ENCODE measurements around the gene PROP1. TPM values are rescaled to one million over a fixed set of nuclear protein-coding genes. Genes with fewer than 3 reads are reported as not detected.
"Not testable (repeated sequence)": the region's sequence is repeated elsewhere in the genome, so short reads cannot be mapped to it uniquely, and the experiment has no call there.

The PROP1 gene
- total RNA-seq: not detected

- H3K36me3 ChIP-seq: no peaks in the 10 kb centered on the region
- H3K4me3 ChIP-seq: no peak within 1 kb of the TSS
- 45 to 48% methylated on average over 23 of the region's 23 CpGs for WGBS, 2 donors
- ATAC-seq (ENCODE audit: low FRiP score in 2 of 2) (no peak), DNase-seq (peak in 1 of 2 donors; percentile 32)
- no peaks in the 10 kb centered on the region for H3K4me1 ChIP-seq
- H3K9me3 ChIP-seq: no peaks in the 10 kb centered on the region
- no peak within 1 kb of the TSS for H3K27ac ChIP-seq
- no peak for TF ChIP-seq POLR2AphosphoS5 (IDR thresholded peaks at IDR 0.05)
- TF ChIP-seq EP300 (IDR thresholded peaks at IDR 0.05): no peak
- TF ChIP-seq, protein P1, sequence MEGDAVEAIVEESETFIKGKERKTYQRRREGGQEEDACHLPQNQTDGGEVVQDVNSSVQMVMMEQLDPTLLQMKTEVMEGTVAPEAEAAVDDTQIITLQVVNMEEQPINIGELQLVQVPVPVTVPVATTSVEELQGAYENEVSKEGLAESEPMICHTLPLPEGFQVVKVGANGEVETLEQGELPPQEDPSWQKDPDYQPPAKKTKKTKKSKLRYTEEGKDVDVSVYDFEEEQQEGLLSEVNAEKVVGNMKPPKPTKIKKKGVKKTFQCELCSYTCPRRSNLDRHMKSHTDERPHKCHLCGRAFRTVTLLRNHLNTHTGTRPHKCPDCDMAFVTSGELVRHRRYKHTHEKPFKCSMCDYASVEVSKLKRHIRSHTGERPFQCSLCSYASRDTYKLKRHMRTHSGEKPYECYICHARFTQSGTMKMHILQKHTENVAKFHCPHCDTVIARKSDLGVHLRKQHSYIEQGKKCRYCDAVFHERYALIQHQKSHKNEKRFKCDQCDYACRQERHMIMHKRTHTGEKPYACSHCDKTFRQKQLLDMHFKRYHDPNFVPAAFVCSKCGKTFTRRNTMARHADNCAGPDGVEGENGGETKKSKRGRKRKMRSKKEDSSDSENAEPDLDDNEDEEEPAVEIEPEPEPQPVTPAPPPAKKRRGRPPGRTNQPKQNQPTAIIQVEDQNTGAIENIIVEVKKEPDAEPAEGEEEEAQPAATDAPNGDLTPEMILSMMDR (IDR thresholded peaks at IDR 0.05): no peak
- TF ChIP-seq POLR2A (IDR thresholded peaks at IDR 0.05): no peak
- H3K27me3 ChIP-seq: no peaks in the 10 kb centered on the region
Observed at GRCh38 chr5:177995691-177996595, at the start of gene PROP1. TSS of gene PROP1 (minus strand) at chr5:177996242. CDS start at chr5:177995933, 309 bp downstream.

DNA sequence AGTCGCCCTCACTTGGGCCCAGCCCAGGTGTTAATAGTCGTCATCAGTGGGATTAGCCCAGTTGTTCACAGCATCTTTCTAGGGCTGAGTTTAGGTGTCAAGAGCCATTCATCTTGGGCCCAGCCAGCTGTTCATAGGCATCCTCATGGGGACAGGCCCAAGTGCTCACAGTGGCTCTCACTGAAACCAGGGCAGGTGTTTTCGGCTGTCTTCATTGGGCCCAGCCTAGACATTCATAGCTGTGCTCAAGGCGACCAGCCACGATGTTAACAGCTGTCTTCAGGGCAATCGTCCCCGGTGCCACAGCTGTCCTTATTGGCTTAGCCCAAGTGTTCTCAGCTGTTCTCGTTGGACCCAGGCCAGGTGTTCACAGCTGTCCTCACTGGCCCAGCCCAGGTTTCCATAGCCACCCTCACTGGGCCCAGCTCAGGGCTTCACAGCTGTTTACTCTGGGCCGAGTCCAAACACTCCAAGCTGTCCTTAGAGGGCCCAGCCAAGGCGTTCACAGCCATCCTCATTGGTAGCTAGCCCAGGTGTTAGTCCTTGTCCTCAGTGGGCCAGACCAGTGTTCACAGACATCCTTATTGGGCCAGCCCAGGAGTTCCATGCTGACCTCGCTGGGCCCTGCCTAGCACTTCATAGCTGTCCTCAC lies 23.5 kb upstream of the PROP1 start:
- H3K27ac ChIP-seq; H3K9me3 ChIP-seq; H3K4me1 ChIP-seq; H3K4me3 ChIP-seq; H3K36me3 ChIP-seq; ATAC-seq (ENCODE audit: low FRiP score in 2 of 2); DNase-seq; H3K27me3 ChIP-seq: not testable (repeated sequence)
- WGBS, 2 donors: 92% methylated on average over 2 of the region's 11 CpGs; no CpG with 5 or more reads in 1 of the 2 donors

DNA sequence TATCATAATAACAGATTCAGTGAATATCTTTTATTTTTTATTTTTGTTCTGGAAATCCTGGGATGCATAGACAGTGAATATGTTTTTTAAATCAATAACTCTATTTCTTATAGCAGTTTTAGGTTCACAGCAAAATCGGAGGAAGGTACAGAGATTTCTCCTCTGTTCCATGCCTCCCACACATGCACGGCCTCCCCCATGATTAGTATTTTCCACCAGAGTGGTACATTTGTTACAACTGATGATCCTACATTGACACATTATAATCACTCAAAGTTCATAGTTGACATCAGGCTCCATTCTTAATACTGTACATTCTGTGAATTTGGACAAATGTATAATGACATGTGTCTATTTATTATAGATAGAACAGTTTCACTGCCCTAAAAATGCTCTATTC lies 16.7 kb upstream of the PROP1 start:
- ATAC-seq (ENCODE audit: low FRiP score in 2 of 2); H3K27ac ChIP-seq; H3K4me1 ChIP-seq; H3K9me3 ChIP-seq; H3K36me3 ChIP-seq; DNase-seq; H3K4me3 ChIP-seq; H3K27me3 ChIP-seq: not testable (repeated sequence)
- WGBS, 2 donors: 78 to 86% methylated on average over 2 of the region's 2 CpGs

- not testable (repeated sequence) for H3K27ac ChIP-seq; H3K4me1 ChIP-seq; H3K27me3 ChIP-seq; H3K36me3 ChIP-seq; ATAC-seq (ENCODE audit: low FRiP score in 2 of 2); H3K4me3 ChIP-seq; DNase-seq; H3K9me3 ChIP-seq
- WGBS, 2 donors: 64 to 93% methylated on average over 2 to 4 of the region's 4 CpGs
Observed at GRCh38 chr5:178011816-178012554, 15.9 kb upstream of the PROP1 start.

- H3K4me3 ChIP-seq: peak overlapping the region in 2 of 4 donors; percentile 37 to 41
- H3K9me3 ChIP-seq; H3K4me1 ChIP-seq; ATAC-seq (ENCODE audit: low FRiP score in 2 of 2); H3K27me3 ChIP-seq; H3K27ac ChIP-seq; H3K36me3 ChIP-seq: not testable (repeated sequence)
- 15 to 34% methylated on average over 4 to 9 of the region's 26 CpGs for WGBS, 2 donors
- peak in 1 of 2 donors; percentile 32 for DNase-seq
Observed at GRCh38 chr5:178007272-178007671, 11.2 kb upstream of the PROP1 start.

GRCh38 chr5:178006536-178007231 lies 10.6 kb upstream of the PROP1 start:
- peak in 1 of 2 donors; percentile 55 for DNase-seq
- H3K27me3 ChIP-seq, H3K9me3 ChIP-seq, H3K36me3 ChIP-seq, H3K4me1 ChIP-seq: not testable (repeated sequence)
- peak overlapping the region in 2 of 4 donors; percentile 37 to 41 for H3K4me3 ChIP-seq
- ATAC-seq (ENCODE audit: low FRiP score in 2 of 2): peak in 1 of 2 donors; percentile 50
- WGBS, 2 donors: 19 to 40% methylated on average over 4 to 7 of the region's 59 CpGs
- H3K27ac ChIP-seq: peak overlapping the region in 1 of 4 donors; percentile 39

DNA sequence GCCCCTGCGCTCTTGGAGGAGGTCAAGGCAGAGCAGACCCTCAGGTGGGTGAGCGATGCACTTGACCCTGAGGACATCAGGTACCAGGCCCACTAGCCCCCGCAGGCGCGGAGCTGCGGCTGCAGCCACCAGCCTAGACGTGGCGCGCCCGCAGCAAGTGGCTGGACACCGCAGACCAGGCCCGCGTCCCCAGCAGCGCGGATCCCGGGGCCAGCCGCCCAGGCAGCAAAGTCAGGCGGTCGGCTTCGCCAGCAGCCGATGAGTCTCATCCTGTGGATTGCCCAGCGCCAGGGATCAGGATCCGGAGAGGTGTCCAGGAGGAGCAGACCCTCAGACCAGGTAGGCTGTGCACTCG lies 10.1 kb upstream of the PROP1 start:
- not testable (repeated sequence) for DNase-seq, H3K27ac ChIP-seq, H3K4me1 ChIP-seq, H3K36me3 ChIP-seq, H3K9me3 ChIP-seq, H3K4me3 ChIP-seq, H3K27me3 ChIP-seq
- WGBS, 2 donors: 33% methylated on average over 1 of the region's 24 CpGs; no CpG with 5 or more reads in 1 of the 2 donors
- ATAC-seq (ENCODE audit: low FRiP score in 2 of 2): peak in 1 of 2 donors; percentile 24

Measured in upper lobe of left lung (tissue), 6 donors.